Measurements from ENCODE around the gene WNT9A.
"Not testable (repeated sequence)": the region's sequence is repeated elsewhere in the genome, so short reads cannot be mapped to it uniquely, and the experiment has no call there.

The WNT9A gene

GRCh38 chr1:227915564-227916553, 31.9 kb downstream of the WNT9A start:
- no peak overlapping the region for H3K4me3 ChIP-seq (ENCODE audit: low read length)
- no peaks in the 10 kb centered on the region for H3K27me3 ChIP-seq (ENCODE audit: control insufficient read depth, insufficient read depth, low read length)
- H3K36me3 ChIP-seq (ENCODE audit: control insufficient read depth, insufficient read depth, low read length): no peaks in the 10 kb centered on the region
- no peaks in the 10 kb centered on the region for H3K4me1 ChIP-seq (ENCODE audit: control insufficient read depth, insufficient read depth, low read length)
- H3K27ac ChIP-seq (ENCODE audit: low read depth, low read length): no peak overlapping the region
- H3K9ac ChIP-seq (ENCODE audit: low read length): no peak overlapping the region

DNA sequence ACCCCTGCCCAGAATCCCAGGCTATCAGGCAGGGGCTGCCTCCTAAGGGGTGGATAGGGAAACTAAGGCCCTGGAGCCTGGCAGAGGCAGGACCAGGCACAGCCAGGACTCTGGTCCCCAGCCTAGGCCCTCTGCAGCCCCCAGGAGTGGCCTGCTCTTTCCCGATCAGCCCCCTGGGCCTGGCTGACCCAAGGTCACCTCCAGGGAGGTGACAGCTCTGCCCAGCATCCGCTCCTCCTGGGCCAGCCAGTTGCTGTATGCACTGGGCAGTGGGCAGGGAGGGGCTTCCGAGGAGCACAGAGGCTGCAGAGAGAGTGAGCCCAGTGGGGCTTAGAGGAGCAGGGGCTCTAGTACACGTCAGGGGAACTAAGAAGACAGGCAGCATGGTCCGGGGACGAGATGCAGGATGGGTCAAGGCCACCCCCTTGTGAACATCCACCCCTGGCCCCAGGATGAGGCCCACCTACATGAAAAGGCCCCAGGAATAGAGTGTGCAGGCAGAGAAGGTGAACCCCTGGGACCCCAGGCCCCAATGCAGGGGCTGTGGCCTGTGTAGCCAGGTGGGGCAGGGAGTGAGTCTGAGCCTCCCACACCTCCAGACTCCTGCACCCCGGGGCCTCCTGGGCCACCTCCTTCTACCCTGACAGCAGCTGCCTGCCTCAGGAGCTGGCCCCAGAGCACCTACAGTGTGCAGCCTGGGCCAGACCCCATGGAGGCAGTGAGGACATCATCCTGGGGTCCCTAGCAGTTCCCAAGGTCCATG, 32.8 kb downstream of the WNT9A start:
- Histone ChIP-seq H3K36me3 (ENCODE audit: control insufficient read depth, insufficient read depth, low read length) (no peaks in the 10 kb centered on the region), H3K4me3 (ENCODE audit: low read length) (no peak overlapping the region), H3K4me1 (ENCODE audit: control insufficient read depth, insufficient read depth, low read length) (no peaks in the 10 kb centered on the region), H3K27me3 (ENCODE audit: control insufficient read depth, insufficient read depth, low read length) (no peaks in the 10 kb centered on the region), H3K27ac (ENCODE audit: low read depth, low read length) (no peak overlapping the region), H3K9ac (ENCODE audit: low read length) (no peak overlapping the region)

- Histone ChIP-seq H3K4me1 (ENCODE audit: control insufficient read depth, insufficient read depth, low read length) (no peaks in the 10 kb centered on the region), H3K9ac (ENCODE audit: low read length) (no peak overlapping the region), H3K27me3 (ENCODE audit: control insufficient read depth, insufficient read depth, low read length) (no peaks in the 10 kb centered on the region), H3K36me3 (ENCODE audit: control insufficient read depth, insufficient read depth, low read length) (no peaks in the 10 kb centered on the region), H3K27ac (ENCODE audit: low read depth, low read length) (no peak overlapping the region), H3K4me3 (ENCODE audit: low read length) (no peak overlapping the region)
These were observed 33.7 kb downstream of the WNT9A start for GRCh38 chr1:227913764-227914721.

DNA sequence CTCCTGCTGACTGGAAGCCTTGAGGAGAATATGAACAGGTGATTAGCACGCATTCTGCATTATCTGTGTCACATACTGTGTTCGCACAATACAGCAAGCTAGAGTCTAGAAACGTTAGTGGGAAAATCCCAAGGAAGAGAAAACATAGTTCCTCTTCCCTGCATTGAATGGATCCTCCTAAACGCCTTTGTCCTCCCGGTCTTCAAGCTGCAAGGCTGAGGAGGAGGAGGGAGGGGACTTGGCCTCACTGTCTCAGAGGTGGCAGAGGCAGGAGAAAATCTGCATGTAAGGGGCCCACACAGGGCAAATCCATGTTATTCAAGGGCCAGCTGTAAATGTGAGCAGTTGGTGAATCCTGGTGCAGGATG, 34.4 kb downstream of the WNT9A start:
- no peak overlapping the region for H3K27ac ChIP-seq (ENCODE audit: low read depth, low read length)
- H3K4me3 ChIP-seq (ENCODE audit: low read length): no peak overlapping the region
- no peaks in the 10 kb centered on the region for H3K4me1 ChIP-seq (ENCODE audit: control insufficient read depth, insufficient read depth, low read length)
- H3K9ac ChIP-seq (ENCODE audit: low read length): no peak overlapping the region
- no peaks in the 10 kb centered on the region for H3K36me3 ChIP-seq (ENCODE audit: control insufficient read depth, insufficient read depth, low read length)
- H3K27me3 ChIP-seq (ENCODE audit: control insufficient read depth, insufficient read depth, low read length): no peaks in the 10 kb centered on the region

DNA sequence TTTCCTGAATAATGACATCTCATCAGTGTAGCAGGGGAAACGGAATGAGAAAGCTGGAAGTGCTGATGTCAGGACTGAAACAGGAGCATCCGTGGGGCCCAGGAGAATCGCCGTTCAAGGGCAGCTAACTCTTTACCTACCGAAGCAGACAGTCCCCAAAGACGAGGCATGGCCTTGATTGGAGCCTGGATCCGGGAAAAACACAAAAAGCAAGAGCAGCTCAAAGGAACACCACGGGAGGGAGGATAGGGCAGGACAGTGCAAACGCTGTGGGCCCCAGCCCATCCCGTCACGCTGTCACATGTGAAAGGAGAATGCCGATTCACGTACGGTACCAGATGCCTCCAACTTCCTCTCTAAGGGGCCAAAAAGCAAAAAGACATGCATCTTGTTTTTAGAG, 34.9 kb downstream of the WNT9A start:
- Histone ChIP-seq H3K4me3 (ENCODE audit: low read length) (no peak overlapping the region), H3K27me3 (ENCODE audit: control insufficient read depth, insufficient read depth, low read length) (no peaks in the 10 kb centered on the region), H3K36me3 (ENCODE audit: control insufficient read depth, insufficient read depth, low read length) (no peaks in the 10 kb centered on the region), H3K4me1 (ENCODE audit: control insufficient read depth, insufficient read depth, low read length) (no peaks in the 10 kb centered on the region), H3K9ac (ENCODE audit: low read length) (no peak overlapping the region), H3K27ac (ENCODE audit: low read depth, low read length) (no peak overlapping the region)

DNA sequence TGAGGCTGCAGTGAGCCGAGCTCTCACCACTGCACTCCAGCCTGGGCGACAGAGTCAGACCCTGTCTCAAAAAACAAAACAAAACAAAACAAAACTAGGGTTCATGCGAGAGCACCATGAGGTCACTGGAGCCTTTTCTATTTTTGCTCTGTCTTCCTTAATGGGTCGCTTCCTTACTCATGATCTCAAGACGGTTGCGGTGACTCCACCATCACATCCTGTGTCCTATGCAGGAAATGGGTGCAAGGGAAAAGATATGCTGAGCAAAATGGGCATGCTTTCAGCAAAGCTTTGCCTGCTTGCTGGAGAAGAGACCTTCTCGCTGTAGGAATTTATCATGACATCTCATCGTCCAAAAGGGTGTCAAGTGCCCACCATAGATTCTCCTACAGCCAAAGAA, 36.4 kb downstream of the WNT9A start:
- H3K27ac ChIP-seq (ENCODE audit: low read depth, low read length): no peak overlapping the region
- no peak overlapping the region for H3K4me3 ChIP-seq (ENCODE audit: low read length)
- no peaks in the 10 kb centered on the region for H3K4me1 ChIP-seq (ENCODE audit: control insufficient read depth, insufficient read depth, low read length)

GRCh38 chr1:227910511-227911153, 37.1 kb downstream of the WNT9A start:
- no peak overlapping the region for H3K9ac ChIP-seq (ENCODE audit: low read length)
- H3K4me1 ChIP-seq (ENCODE audit: control insufficient read depth, insufficient read depth, low read length): no peaks in the 10 kb centered on the region
- no peak overlapping the region for H3K27ac ChIP-seq (ENCODE audit: low read depth, low read length)
- no peak overlapping the region for H3K4me3 ChIP-seq (ENCODE audit: low read length)
- no peaks in the 10 kb centered on the region for H3K27me3 ChIP-seq (ENCODE audit: control insufficient read depth, insufficient read depth, low read length)
- no peaks in the 10 kb centered on the region for H3K36me3 ChIP-seq (ENCODE audit: control insufficient read depth, insufficient read depth, low read length)

More for the DNA sequence above, 36.4 kb downstream of the WNT9A start:
- Histone ChIP-seq H3K27me3 (ENCODE audit: control insufficient read depth, insufficient read depth, low read length) (no peaks in the 10 kb centered on the region), H3K36me3 (ENCODE audit: control insufficient read depth, insufficient read depth, low read length) (no peaks in the 10 kb centered on the region), H3K9ac (ENCODE audit: low read length) (no peak overlapping the region)

GRCh38 chr1:227909923-227910328, 37.8 kb downstream of the WNT9A start:
- H3K9ac ChIP-seq (ENCODE audit: low read length); H3K36me3 ChIP-seq (ENCODE audit: control insufficient read depth, insufficient read depth, low read length); H3K27me3 ChIP-seq (ENCODE audit: control insufficient read depth, insufficient read depth, low read length); H3K4me3 ChIP-seq (ENCODE audit: low read length); H3K27ac ChIP-seq (ENCODE audit: low read depth, low read length); H3K4me1 ChIP-seq (ENCODE audit: control insufficient read depth, insufficient read depth, low read length): not testable (repeated sequence)

- Histone ChIP-seq H3K4me3 (ENCODE audit: low read length) (no peak overlapping the region), H3K27ac (ENCODE audit: low read depth, low read length) (no peak overlapping the region), H3K36me3 (ENCODE audit: control insufficient read depth, insufficient read depth, low read length) (no peaks in the 10 kb centered on the region), H3K27me3 (ENCODE audit: control insufficient read depth, insufficient read depth, low read length) (no peaks in the 10 kb centered on the region), H3K4me1 (ENCODE audit: control insufficient read depth, insufficient read depth, low read length) (no peaks in the 10 kb centered on the region), H3K9ac (ENCODE audit: low read length) (no peak overlapping the region)
These were observed 38.5 kb downstream of the WNT9A start for GRCh38 chr1:227909188-227909587.

- H3K27ac ChIP-seq (ENCODE audit: low read depth, low read length): no peak overlapping the region
- no peaks in the 10 kb centered on the region for H3K4me1 ChIP-seq (ENCODE audit: control insufficient read depth, insufficient read depth, low read length)
- no peaks in the 10 kb centered on the region for H3K27me3 ChIP-seq (ENCODE audit: control insufficient read depth, insufficient read depth, low read length)
- H3K9ac ChIP-seq (ENCODE audit: low read length): no peak overlapping the region
- no peaks in the 10 kb centered on the region for H3K36me3 ChIP-seq (ENCODE audit: control insufficient read depth, insufficient read depth, low read length)
- no peak overlapping the region for H3K4me3 ChIP-seq (ENCODE audit: low read length)
These were observed 39.4 kb downstream of the WNT9A start for GRCh38 chr1:227908359-227908758.

DNA sequence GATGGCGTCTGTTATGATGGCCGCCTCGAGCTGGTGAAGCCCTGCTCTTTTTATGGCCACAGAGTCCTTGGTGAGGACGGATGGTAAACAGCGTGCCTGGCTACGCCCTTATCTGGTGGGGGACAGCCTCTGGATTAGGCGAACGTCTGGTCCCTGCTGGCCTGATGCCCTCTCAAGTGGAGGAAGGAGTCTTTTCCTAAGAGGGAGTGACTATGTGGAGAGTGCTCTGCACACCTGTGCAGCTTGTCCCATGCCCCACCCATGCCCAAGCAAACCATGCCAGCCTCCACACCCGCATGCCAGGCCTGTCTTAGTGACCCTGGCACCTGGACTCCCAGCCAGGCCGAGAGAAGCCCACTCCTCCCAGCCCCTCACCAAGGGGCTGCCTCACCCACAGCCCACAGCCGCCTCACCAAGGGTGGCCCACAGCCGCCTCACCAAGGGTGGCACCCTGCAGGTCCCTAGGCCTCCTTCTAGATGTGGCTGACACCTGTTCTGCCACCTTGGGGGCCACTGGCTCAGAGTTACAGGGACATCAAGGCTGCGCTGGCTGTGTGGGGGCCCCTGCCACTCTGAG, 40.2 kb downstream of the WNT9A start:
- Histone ChIP-seq H3K4me1 (ENCODE audit: control insufficient read depth, insufficient read depth, low read length) (no peaks in the 10 kb centered on the region), H3K4me3 (ENCODE audit: low read length) (no peak overlapping the region), H3K27me3 (ENCODE audit: control insufficient read depth, insufficient read depth, low read length) (no peaks in the 10 kb centered on the region), H3K9ac (ENCODE audit: low read length) (no peak overlapping the region), H3K27ac (ENCODE audit: low read depth, low read length) (no peak overlapping the region), H3K36me3 (ENCODE audit: control insufficient read depth, insufficient read depth, low read length) (no peaks in the 10 kb centered on the region)

Data from rectal smooth muscle tissue (tissue), 1 donor.